Activated gamma-delta T cell treated with Interleukin-2 at 50 U/mL for 16 hours (primary cell): ENCODE measurements around the gene TAF12.
"Not testable (repeated sequence)": the region's sequence is repeated elsewhere in the genome, so short reads cannot be mapped to it uniquely, and the experiment has no call there.

ENCODE experiments used
- DNase-seq: peaks from one replicate; pipeline ENCODE4 v3.0.0-alpha.2; 2020

TAF12 gene

GRCh38 chr1:28642847-28643635 is at the start of gene TAF12:
Gene TAF12 (minus strand): TSS chr1:28643067. CDS start chr1:28622081, 20,986 bp downstream.
- DNase-seq = peak; percentile 90

DNA sequence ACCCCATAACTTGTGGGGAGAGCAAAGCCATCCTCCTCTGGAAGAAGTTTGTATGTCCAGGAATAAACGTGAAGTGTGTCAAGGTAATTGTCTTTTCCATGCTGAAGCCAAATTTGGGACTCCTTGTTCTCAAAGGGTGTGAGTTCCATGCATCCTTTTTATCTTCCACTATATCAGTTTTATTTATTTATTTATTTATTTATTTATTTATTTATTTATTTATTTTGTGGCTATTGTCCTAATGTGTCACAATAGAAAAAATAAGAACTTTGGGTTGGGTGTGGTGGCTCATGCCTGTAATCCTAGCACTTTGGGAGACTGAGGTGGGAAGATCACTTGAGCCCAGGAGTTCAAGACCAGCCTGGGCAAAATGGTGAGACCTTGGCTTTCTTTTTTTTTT is 48.8 kb upstream of the TAF12 start:
- not testable (repeated sequence) for DNase-seq

GRCh38 chr1:28684937-28685336 is 42.1 kb upstream of the TAF12 start:
- no peak for DNase-seq

GRCh38 chr1:28682840-28683239 is 40.0 kb upstream of the TAF12 start:
- no peak for DNase-seq

DNA sequence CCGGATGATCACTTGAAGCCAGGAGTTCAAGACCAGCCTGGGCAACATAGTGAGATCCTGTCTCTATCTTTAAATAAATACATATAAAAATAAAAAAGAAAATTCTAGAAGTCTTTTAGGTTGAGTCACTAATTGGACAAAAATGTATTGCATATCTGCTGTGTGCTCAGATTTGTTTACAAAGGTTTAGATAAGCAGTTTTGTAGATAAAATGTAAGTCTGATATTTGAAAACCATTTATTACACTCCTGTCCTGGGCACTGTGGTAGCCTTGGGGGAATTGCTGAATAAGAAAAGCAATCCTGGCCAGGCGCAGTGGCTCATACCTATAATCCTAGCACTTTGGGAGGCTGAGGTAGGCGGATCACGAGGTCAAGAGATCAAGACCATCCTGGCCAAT is 37.3 kb upstream of the TAF12 start:
- DNase-seq = no peak

DNA sequence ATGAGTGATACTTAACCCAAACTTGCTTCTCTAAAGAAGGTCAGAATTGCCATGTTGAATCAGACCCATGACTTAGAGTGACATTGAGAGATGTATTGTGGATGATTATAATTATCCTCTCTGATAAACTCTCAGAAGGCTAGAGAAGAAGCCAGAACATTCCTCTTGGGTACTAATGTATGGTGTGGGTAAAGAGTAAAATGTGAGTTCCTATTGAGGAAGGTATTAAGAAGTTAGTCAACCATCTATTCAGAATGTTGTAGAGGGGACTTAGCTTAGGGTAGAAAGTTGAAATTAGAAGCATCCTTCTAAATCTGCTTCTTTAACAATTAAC is 33.0 kb upstream of the TAF12 start:
- DNase-seq = no peak

DNA sequence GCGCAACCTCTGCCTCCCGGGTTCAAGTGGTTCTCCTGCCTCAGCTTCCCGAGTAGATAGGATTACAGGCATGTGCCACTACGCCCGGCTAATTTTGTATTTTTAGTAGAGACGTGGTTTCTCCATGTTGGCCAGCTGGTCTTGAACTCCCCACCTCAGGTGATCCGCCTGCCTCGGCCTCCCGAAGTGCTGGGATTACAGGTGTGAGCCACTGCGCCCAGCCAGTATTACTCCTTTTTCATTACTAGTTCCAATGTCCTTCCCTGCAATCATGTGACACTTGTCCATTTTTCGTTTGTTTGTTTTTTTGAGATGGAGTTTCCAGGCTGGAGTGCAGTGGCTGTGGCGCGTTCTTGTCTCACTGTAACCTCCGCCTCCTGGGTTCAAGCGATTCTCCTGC is 30.1 kb upstream of the TAF12 start:
- DNase-seq = not testable (repeated sequence)

- no peak for DNase-seq
Measured at GRCh38 chr1:28671254-28671780, 28.4 kb upstream of the TAF12 start.

DNA sequence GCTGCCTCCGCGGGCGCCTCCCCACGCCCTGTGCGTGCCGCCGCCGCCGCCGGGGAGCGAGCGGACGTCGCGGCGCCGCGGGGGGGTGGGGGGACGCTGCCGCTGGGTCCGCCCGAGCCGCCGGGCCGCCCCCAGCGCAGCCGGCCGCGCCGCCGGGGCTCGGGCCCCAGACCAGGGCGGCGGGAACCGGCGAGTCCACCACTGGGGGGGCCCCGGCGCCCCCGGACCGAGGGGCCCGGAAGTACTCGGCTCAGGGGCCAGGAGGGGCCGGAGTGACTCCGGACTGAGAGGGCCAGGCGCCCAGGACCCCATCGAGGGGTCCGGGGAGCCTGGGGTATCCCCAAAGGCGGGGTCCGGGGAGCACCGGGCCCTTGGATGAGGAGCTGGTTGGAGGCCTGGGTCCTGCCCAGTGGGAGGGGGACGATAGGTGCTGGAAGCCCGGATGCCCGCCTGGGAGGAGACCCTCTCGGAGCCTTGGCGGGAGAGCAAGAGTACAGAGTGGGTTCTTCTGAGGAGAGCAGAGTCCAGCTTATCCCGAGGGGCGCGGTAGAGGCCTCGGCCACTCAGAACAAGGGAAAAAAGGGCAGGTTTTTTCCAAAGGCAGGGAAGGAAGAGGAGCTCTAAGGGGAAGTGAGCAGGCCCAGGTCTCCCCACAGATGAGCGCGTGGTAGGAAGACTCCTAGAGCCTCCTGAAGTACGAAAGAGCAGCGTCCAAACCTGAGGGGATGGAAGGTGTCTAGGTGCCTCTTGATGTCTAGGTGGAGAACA is 26.3 kb upstream of the TAF12 start:
- peak; percentile 63 for DNase-seq

- DNase-seq = peak; percentile 81
Measured at GRCh38 chr1:28668191-28668955, 25.5 kb upstream of the TAF12 start, which contains the start of gene GMEB1. Gene GMEB1 (plus strand): TSS chr1:28668784. CDS start chr1:28683613, 14,829 bp downstream.

DNA sequence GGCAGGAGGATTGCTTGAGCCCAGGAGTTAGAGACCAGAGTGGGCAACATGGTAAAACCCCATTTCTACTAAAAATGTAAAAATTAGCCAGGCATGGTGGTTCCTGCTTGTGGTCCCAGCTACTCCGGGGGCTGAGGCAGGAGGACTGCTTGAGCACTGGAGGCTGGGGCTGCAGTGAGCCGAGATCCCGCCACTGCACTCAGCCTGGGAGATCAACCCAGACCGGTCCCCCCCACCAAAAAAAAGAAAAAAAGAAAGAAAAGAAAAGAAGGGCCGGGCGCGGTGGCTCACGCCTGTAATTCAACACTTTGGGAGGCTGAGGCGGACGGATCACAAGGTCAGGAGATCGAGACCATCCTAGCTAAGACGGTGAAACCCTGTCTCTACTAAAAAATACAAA is 23.9 kb upstream of the TAF12 start:
- DNase-seq = no peak

- DNase-seq = no peak
Measured at GRCh38 chr1:28663871-28664470, 21.1 kb upstream of the TAF12 start.

DNA sequence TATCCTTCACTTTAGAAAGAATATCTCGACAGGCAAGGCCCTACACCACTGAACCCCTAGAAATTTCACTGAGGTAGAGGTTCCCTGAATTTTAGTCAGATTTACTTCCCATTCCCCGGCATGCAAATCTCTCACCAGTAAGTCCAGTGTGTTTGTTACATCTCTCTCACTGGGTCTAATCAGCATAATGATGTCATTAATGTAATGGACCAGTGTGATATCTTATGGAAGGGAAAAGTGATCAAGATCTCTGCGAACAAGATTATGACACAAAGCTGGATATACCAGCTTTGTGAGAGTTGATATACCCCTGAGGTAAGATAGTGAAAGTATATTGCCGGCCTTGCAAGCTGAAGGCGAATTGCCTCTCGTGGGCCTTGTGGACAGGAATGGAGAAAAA is 13.5 kb upstream of the TAF12 start:
- no peak for DNase-seq

- not testable (repeated sequence) for DNase-seq
Measured at GRCh38 chr1:28655448-28656311, 12.8 kb upstream of the TAF12 start.

DNA sequence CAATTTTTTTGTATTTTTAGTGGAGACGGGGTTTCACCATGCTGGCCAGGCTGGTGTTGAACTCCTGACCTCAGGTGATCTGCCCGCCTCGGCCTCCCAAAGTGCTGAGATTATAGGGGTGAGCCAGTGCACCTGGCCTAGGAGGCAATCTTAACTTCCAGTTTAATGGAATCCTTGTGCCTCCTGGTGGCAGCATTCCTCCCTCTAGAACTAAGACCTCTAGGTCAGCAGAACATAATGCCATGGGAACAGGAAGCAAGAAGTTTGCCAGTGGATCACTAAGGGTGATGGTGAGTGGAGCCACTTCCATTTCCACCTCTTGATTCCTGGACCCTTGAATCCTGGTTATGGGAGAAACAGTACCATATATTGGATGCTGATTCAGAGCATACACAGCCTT is 11.0 kb upstream of the TAF12 start:
- not testable (repeated sequence) for DNase-seq

DNA sequence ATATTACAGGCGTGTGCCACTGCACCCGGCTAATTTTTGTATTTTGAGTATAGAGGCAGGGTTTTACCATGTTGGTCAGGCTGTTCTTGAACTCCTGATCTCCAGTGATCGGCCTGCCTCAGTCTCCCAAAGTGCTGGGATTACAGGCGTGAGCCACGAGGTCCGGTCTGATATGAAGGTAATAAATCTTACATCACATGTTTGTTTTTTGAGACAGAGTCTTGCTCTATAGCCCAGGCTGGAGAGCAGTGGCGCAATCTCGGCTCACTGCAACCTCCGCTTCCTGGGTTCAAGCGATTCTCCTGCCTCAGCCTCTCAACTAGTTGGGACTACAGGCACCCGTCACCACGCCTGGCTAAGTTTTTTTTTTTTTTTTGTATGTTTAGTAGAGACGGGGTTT is 10.2 kb upstream of the TAF12 start:
- DNase-seq = not testable (repeated sequence)

DNA sequence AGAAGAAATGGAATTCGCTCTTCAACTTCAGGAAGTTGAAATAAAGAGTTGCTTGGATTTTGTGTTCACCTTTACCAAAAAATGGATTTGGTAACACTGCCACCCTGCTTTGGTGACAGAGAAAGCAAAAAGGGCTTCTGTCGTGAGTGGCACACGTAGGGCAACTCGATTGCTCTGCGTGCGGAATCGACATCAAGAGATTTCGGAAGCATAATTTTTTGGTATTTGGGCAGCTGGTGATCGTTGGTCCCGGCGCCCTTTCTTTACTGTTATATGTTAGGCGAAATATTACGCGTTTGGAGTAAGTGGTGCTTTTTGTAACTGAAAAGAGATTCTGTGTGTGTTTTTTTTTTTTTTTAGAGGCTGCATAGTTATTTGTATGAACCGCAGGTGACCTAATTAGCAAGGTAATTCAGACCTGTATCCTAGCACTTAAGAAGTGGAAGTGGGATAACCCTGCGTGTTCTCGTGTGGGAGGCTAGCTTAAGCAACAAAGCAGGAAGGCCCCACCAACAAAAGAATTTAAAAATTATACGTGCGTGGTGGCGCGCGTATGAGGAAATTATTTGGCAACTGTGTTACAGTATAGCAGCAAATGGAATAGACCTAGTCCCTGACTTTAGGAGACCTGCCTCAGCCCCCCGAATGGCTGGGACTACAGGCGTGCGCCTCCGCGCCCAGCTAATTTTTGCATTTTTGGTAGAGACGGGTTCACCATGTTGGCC is 5.8 kb upstream of the TAF12 start, which contains the start of gene RNU11:
RNU11 (plus strand) TSS at position 127 of the 725 bp plus-strand sequence.
- peak; percentile 83 for DNase-seq

- peak; percentile 85 for DNase-seq
Measured at GRCh38 chr1:28648008-28648473, 5.2 kb upstream of the TAF12 start.

GRCh38 chr1:28646040-28646439 is 3.2 kb upstream of the TAF12 start:
- DNase-seq = no peak

DNA sequence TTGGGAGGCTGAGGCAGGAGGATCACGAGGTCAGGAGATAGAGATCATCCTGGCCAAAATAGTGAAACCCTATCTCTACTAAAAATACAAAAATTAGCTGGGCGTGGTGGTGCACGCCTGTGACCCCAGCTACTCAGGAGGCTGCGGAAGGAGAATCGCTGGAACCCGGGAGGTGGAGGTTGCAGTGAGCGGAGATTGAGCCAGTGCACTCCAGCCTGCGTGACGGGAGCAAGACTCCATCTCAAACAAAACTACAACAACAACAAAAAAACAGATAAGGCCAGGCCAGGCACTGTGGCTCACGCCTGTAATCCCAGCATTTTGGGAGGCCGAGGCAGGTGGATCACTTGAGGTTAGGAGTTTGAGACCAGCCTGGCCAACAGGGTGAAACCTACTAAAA is 2.5 kb upstream of the TAF12 start:
- not testable (repeated sequence) for DNase-seq

GRCh38 chr1:28644494-28644893 is 1.6 kb upstream of the TAF12 start:
- DNase-seq = no peak
